Mammary epithelial cell (primary cell): ENCODE data around the gene SASS6.

Source experiments
- CTCF ChIP-seq, 2 donors: IDR thresholded peaks in 1 of 2; conservative IDR thresholded peaks in 1 of 2; 2 replicates each; pipeline ENCODE4 v1.5.1; 2011 to 2012; ENCODE audit warnings: inconsistent platforms in 2 of 2, low read length in 2 of 2, mild to moderate bottlenecking in 2 of 2, control low read depth in 1 of 2, low read depth in 1 of 2; ENCODE audit not compliant: insufficient read depth in 1 of 2; ENCODE audit errors: extremely low read depth in 1 of 2
- EZH2 ChIP-seq: IDR thresholded peaks from 2 replicates; pipeline ENCODE4 v1.6.1; 2012; ENCODE audit warnings: low read length, inconsistent platforms, borderline replicate concordance

GRCh38 chr1:100152271-100152670 lies 19.5 kb upstream of the SASS6 start:
- TF ChIP-seq CTCF (conservative IDR thresholded peaks at IDR 0.05 in 1 of 2, IDR thresholded peaks at IDR 0.05 in 1 of 2; ENCODE audit: extremely low read depth in 1 of 2, insufficient read depth in 1 of 2, low read depth in 1 of 2, low read length in 2 of 2): no peak
- no peak for TF ChIP-seq EZH2
